Ishikawa (cell line): ENCODE measurements around the gene TNFSF4.

Source experiments
- RAD21 ChIP-seq: IDR thresholded peaks from 2 replicates; pipeline ENCODE4 v1.6.1; 2012; ENCODE audit warnings: low read depth
- REST ChIP-seq: IDR thresholded peaks from 2 replicates; pipeline ENCODE4 v1.6.1; 2012; ENCODE audit warnings: low read depth, mild to moderate bottlenecking
- USF1 ChIP-seq: IDR thresholded peaks from 2 replicates; pipeline ENCODE4 v1.6.1; 2012
- TF ChIP-seq, protein P1 (sequence below): IDR thresholded peaks from 2 replicates; pipeline ENCODE4 v1.6.1; 2012

GRCh38 chr1:173212952-173213491, 5.9 kb upstream of the TNFSF4 start:
- TF ChIP-seq RAD21, result no peak
- TF ChIP-seq, protein P1, sequence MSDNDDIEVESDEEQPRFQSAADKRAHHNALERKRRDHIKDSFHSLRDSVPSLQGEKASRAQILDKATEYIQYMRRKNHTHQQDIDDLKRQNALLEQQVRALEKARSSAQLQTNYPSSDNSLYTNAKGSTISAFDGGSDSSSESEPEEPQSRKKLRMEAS, result no peak
- no peak for TF ChIP-seq REST
- no peak for TF ChIP-seq USF1
